HL-60 (cell line): Measurements from ENCODE around the gene MTG2.

Source experiments
- DNase-seq, 2 experiments: peaks; one replicate each; pipeline ENCODE4 v3.0.0-alpha.2; 2010 to 2020; ENCODE audit warnings: low read depth in 1 of 2, low spot score in 1 of 2
- H3K27ac ChIP-seq: fragments of 250-450 bp; sonication (Bioruptor Pico); replicated peaks from 2 replicates; pipeline ENCODE4 v1.5.1; 2020; ENCODE audit warnings: mild to moderate bottlenecking, moderate library complexity
- H3K27me3 ChIP-seq: fragments of 250-450 bp; sonication (Bioruptor Pico); 2 replicates; pipeline ENCODE4 v1.5.1; 2021; ENCODE audit warnings: mild to moderate bottlenecking, moderate library complexity; ENCODE audit not compliant: insufficient read depth, poor library complexity, severe bottlenecking
- H3K4me3 ChIP-seq: replicated peaks from 2 replicates; pipeline ENCODE4 v1.5.1; 2011; ENCODE audit warnings: mild to moderate bottlenecking, control low read depth, low read length; ENCODE audit not compliant: insufficient read depth
- CTCF ChIP-seq: IDR thresholded peaks from one replicate; pipeline ENCODE4 v1.5.1; 2011; ENCODE audit warnings: low read length, control low read depth, inconsistent platforms; ENCODE audit not compliant: insufficient read depth
- GABPA ChIP-seq: IDR thresholded peaks from 2 replicates; pipeline ENCODE4 v1.6.1; 2012; ENCODE audit warnings: low read depth
- POLR2AphosphoS5 ChIP-seq: IDR thresholded peaks from 2 replicates; pipeline ENCODE4 v1.6.1; 2012; ENCODE audit warnings: low read depth
- REST ChIP-seq: IDR thresholded peaks from 2 replicates; pipeline ENCODE4 v1.6.1; 2012; ENCODE audit warnings: low read depth; ENCODE audit not compliant: insufficient replicate concordance
- SPI1 ChIP-seq: IDR thresholded peaks from 2 replicates; pipeline ENCODE4 v1.6.1; 2012; ENCODE audit warnings: low read depth, mild to moderate bottlenecking, borderline replicate concordance

Gene MTG2

GRCh38 chr20:62216636-62217566 is 34.1 kb downstream of the MTG2 start:
- Histone ChIP-seq H3K27ac (no peak overlapping the region), H3K4me3 (no peak overlapping the region), H3K27me3 (peaks cover 56% of the 10 kb centered on the region)
- no peak for TF ChIP-seq POLR2AphosphoS5
- no peak for TF ChIP-seq SPI1
- TF ChIP-seq REST: no peak
- no peak for TF ChIP-seq GABPA
- no peak for TF ChIP-seq CTCF
- no peak for DNase-seq

DNA sequence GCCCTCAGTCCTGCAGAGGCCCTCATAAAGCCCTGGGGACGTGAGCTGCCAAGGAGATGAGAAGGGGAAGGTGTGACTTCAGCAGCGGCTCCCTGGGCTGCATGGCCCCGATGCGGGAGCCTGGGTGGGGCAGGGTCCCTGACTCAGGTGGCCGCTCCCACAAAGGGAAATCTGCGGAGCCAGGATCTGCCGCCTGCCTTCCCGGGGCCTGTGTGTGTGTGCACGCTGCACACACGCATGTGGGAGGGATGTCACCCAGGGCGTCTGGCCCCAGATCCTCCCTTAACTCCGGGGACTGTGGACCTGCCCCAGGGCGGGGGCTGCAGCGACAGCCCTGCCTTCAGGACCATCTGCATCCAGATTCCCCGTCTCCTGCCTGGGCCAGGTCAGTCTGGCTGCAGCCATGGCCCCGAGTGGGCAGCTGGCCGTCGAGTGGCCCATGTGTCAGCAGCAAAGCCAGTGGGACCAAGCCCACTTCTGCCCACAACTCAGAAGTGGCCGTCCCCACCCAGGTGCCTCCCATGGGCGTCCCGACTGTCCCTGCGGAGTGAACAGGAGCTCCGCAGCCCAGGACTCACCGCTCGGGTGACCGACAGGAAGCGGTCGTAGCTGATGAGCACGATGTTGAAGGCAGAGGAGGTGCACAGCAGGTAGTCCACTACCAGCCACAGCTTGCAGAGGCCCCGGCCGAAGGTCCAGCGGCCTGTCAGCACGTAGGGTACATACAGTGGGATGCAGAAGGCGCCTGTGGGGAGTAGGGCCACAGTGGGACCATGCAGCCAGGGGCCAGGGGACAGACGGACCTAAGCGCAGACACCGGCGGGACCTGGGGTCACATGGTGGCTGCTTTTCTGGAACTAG is 35.3 kb downstream of the MTG2 start:
- no peak for DNase-seq
- Histone ChIP-seq H3K4me3 (no peak overlapping the region), H3K27ac (no peak overlapping the region), H3K27me3 (peaks cover 65% of the 10 kb centered on the region)
- no peak for TF ChIP-seq SPI1

- Histone ChIP-seq H3K27me3 (peaks cover 67% of the 10 kb centered on the region), H3K4me3 (no peak overlapping the region), H3K27ac (no peak overlapping the region)
- TF ChIP-seq REST (no peak), POLR2AphosphoS5 (no peak), GABPA (no peak)
- no peak for DNase-seq
Measured at GRCh38 chr20:62219101-62219991, 36.5 kb downstream of the MTG2 start.

DNA sequence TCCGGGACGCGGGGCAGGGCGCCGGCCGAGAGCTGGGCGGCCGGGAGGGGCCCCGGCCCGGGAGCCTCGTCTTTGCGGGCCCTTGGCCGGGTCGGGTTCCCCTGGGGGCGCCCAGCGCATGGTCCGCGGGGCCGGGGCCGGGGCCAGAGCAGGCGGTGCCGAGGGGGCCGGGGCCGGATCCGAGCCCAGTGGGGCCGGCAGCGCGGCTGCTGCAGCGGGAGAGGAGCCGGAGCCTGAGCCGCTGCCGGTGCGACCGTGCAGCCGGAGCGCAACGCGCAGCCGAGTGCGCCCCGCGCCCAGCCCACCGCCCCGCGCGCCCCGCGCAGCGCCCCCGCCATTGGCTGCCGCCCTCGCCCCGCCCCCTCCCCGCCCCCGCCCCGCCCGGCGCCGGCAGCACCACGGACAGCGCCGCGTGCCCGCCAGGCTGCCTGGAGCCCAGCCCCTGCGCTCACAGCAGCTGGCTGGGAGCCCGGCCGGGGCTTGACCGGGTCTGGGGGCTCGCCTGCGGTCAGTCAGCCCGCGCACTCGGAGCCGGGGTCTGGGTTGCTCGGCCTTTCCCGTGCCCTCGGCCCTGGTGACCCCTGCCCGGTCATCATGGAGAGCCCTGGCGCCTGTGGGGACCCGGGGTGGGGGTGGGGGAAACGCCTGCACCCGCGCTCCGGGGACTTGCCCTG is 37.3 kb downstream of the MTG2 start, which contains the start of gene HRH3:
Gene HRH3, minus strand, starts transcription at position 287 of the 674 bp plus-strand sequence. CDS start 308 bp downstream, outside the sequence.
- Histone ChIP-seq H3K4me3 (no peak within 1 kb of the TSS), H3K27ac (no peak within 1 kb of the TSS), H3K27me3 (peaks cover 64% of the 10 kb centered on the region)
- TF ChIP-seq CTCF: no peak
- TF ChIP-seq REST: peak; percentile 90
- peak in 1 of 2 experiments; percentile 31 for DNase-seq
